Measurements from ENCODE around the gene NSG2.

Gene NSG2

GRCh38 chr5:174059247-174059646 lies 13.7 kb downstream of the NSG2 start:
- no peak for DNase-seq (ENCODE audit: low read depth in 2 of 2)

GRCh38 chr5:174063082-174063756 lies 17.7 kb downstream of the NSG2 start:
- no peak for DNase-seq (ENCODE audit: low read depth in 2 of 2)

- no peak for DNase-seq (ENCODE audit: low read depth in 2 of 2)
Observed at GRCh38 chr5:174064171-174064570, 18.7 kb downstream of the NSG2 start.

GRCh38 chr5:174065528-174066197 lies 20.2 kb downstream of the NSG2 start:
- no peak for DNase-seq (ENCODE audit: low read depth in 2 of 2)

GRCh38 chr5:174067499-174067898 lies 22.0 kb downstream of the NSG2 start:
- no peak for DNase-seq (ENCODE audit: low read depth in 2 of 2)

- no peak for DNase-seq (ENCODE audit: low read depth in 2 of 2)
Observed at GRCh38 chr5:174071484-174071883, 26.0 kb downstream of the NSG2 start.

GRCh38 chr5:174073122-174073660 lies 27.7 kb downstream of the NSG2 start:
- no peak for DNase-seq (ENCODE audit: low read depth in 2 of 2)

GRCh38 chr5:174074369-174074768 lies 28.9 kb downstream of the NSG2 start:
- DNase-seq (ENCODE audit: low read depth in 2 of 2) = no peak

GRCh38 chr5:174078416-174078815 lies 32.9 kb downstream of the NSG2 start:
- no peak for DNase-seq (ENCODE audit: low read depth in 2 of 2)

GRCh38 chr5:174082286-174082685 lies 36.8 kb downstream of the NSG2 start:
- DNase-seq (ENCODE audit: low read depth in 2 of 2) = no peak

GRCh38 chr5:174083056-174083827 lies 37.7 kb downstream of the NSG2 start:
- DNase-seq (ENCODE audit: low read depth in 2 of 2) = no peak

GRCh38 chr5:174084691-174085154 lies 39.2 kb downstream of the NSG2 start:
- DNase-seq (ENCODE audit: low read depth in 2 of 2) = no peak

GRCh38 chr5:174086751-174087150 lies 41.2 kb downstream of the NSG2 start:
- DNase-seq (ENCODE audit: low read depth in 2 of 2) = no peak

- no peak for DNase-seq (ENCODE audit: low read depth in 2 of 2)
Observed at GRCh38 chr5:174087783-174088182, 42.3 kb downstream of the NSG2 start.

GRCh38 chr5:174090129-174090528 lies 44.6 kb downstream of the NSG2 start:
- DNase-seq (ENCODE audit: low read depth in 2 of 2) = no peak

GRCh38 chr5:174093123-174093522 lies 47.6 kb downstream of the NSG2 start:
- no peak for DNase-seq (ENCODE audit: low read depth in 2 of 2)

- no peak for DNase-seq (ENCODE audit: low read depth in 2 of 2)
Observed at GRCh38 chr5:174094857-174095606, 49.5 kb downstream of the NSG2 start.

GRCh38 chr5:174096619-174097018 lies 51.1 kb downstream of the NSG2 start:
- DNase-seq (ENCODE audit: low read depth in 2 of 2) = no peak

GRCh38 chr5:174097486-174098185 lies 52.1 kb downstream of the NSG2 start:
- DNase-seq (ENCODE audit: low read depth in 2 of 2) = no peak

GRCh38 chr5:174098694-174099093 lies 53.2 kb downstream of the NSG2 start:
- no peak for DNase-seq (ENCODE audit: low read depth in 2 of 2)

GRCh38 chr5:174100490-174100889 lies 55.0 kb downstream of the NSG2 start:
- no peak for DNase-seq (ENCODE audit: low read depth in 2 of 2)
